ENCODE results near the gene CSN3. TPM values are rescaled to one million over a fixed set of nuclear protein-coding genes. Genes with fewer than 3 reads are reported as not detected.

The CSN3 gene
- total RNA-seq, 1 experiment from 2014 or later: not detected

GRCh38 chr4:70269674-70270073 is 27.3 kb downstream of the CSN3 start:
- WGBS (ENCODE audit: extremely low coverage, insufficient read length, low lambda C conversion rate): no CpG with 5 or more reads among the region's 1 CpG
- no peaks in the 10 kb centered on the region for H3K9me3 Mint-ChIP-seq
- no peak overlapping the region for H3K18ac ChIP-seq (ENCODE audit: insufficient read length, low read depth, low read length)
- H3K27me3 Mint-ChIP-seq (ENCODE audit: low read depth): no peaks in the 10 kb centered on the region
- no peak overlapping the region for H3K4ac ChIP-seq (ENCODE audit: low read depth, low read length)
- H3K23ac ChIP-seq (ENCODE audit: insufficient read length, low read depth, low read length): no peak overlapping the region
- no peak overlapping the region for H4K8ac ChIP-seq (replicated peaks; ENCODE audit: insufficient read length, low read depth, low read length)
- no peak overlapping the region for H4K91ac ChIP-seq (ENCODE audit: insufficient read length, low read depth, low read length)
- H3K56ac ChIP-seq (ENCODE audit: insufficient read length, low read depth, low read length): no peak overlapping the region
- no peaks in the 10 kb centered on the region for H3K79me1 ChIP-seq (ENCODE audit: insufficient read depth, low read depth, low read length, poor library complexity, severe bottlenecking)
- H2AK5ac ChIP-seq (ENCODE audit: insufficient read length, low read length): no peak overlapping the region
- H3K27ac ChIP-seq (ENCODE audit: insufficient read length, low read depth, low read length): no peak overlapping the region
- no peak overlapping the region for H2BK15ac ChIP-seq (ENCODE audit: low read depth, low read length)
- no peak for DNase-seq
- no peak overlapping the region for H2AFZ ChIP-seq (ENCODE audit: low read length)
- no peak overlapping the region for H2BK120ac ChIP-seq (ENCODE audit: low read depth, low read length, poor library complexity, severe bottlenecking)
- no peak overlapping the region for H3K27ac Mint-ChIP-seq
- no peaks in the 10 kb centered on the region; a peak in 1 of 7 replicates for H3K36me3 Mint-ChIP-seq (ENCODE audit: insufficient read depth in 1 of 3, low read depth in 3 of 3)
- no peaks in the 10 kb centered on the region for H3K4me1 ChIP-seq (ENCODE audit: insufficient read depth, low read length)
- H3K4me1 Mint-ChIP-seq: peaks cover 3% of the 10 kb centered on the region in 2 experiments; a peak in 2 of 4 replicates
- H2BK20ac ChIP-seq (ENCODE audit: low read depth, low read length, poor library complexity, severe bottlenecking): no peak overlapping the region
- no peak overlapping the region for H4K5ac ChIP-seq (ENCODE audit: insufficient read length, low read depth, low read length)
- H3K23me2 ChIP-seq (ENCODE audit: insufficient read length, low read depth, low read length, poor library complexity, severe bottlenecking): no peaks in the 10 kb centered on the region
- no peaks in the 10 kb centered on the region for H4K20me1 ChIP-seq (ENCODE audit: control insufficient read depth, insufficient read depth, insufficient read length)
- no peak overlapping the region for H3K4me2 ChIP-seq (ENCODE audit: insufficient read depth, insufficient read length, low read length)
- no peak overlapping the region for H3T11ph ChIP-seq (ENCODE audit: low read length)
- H3K9me3 ChIP-seq (ENCODE audit: control insufficient read depth, low read depth, low read length): no peaks in the 10 kb centered on the region
- H3K79me2 ChIP-seq (ENCODE audit: insufficient read depth, low read length): no peaks in the 10 kb centered on the region
- TF ChIP-seq, protein P1, sequence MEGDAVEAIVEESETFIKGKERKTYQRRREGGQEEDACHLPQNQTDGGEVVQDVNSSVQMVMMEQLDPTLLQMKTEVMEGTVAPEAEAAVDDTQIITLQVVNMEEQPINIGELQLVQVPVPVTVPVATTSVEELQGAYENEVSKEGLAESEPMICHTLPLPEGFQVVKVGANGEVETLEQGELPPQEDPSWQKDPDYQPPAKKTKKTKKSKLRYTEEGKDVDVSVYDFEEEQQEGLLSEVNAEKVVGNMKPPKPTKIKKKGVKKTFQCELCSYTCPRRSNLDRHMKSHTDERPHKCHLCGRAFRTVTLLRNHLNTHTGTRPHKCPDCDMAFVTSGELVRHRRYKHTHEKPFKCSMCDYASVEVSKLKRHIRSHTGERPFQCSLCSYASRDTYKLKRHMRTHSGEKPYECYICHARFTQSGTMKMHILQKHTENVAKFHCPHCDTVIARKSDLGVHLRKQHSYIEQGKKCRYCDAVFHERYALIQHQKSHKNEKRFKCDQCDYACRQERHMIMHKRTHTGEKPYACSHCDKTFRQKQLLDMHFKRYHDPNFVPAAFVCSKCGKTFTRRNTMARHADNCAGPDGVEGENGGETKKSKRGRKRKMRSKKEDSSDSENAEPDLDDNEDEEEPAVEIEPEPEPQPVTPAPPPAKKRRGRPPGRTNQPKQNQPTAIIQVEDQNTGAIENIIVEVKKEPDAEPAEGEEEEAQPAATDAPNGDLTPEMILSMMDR (conservative IDR thresholded peaks at IDR 0.05): peak; percentile 54
- no peak overlapping the region for H3K4me3 Mint-ChIP-seq
- H2BK12ac ChIP-seq (ENCODE audit: insufficient read length, low read depth, low read length): no peak overlapping the region
- no peak overlapping the region for H3K9ac ChIP-seq (ENCODE audit: extremely low read depth, insufficient read length, low read length)
- no peak overlapping the region for H2BK5ac ChIP-seq (ENCODE audit: insufficient read length, low read length)
- H3K27me3 ChIP-seq (ENCODE audit: insufficient read depth, low read length): no peaks in the 10 kb centered on the region
- no peak overlapping the region for H3K14ac ChIP-seq (ENCODE audit: insufficient read depth, low read length)
